ENCODE measurements around the gene GOPC. TPM values are rescaled to one million over a fixed set of nuclear protein-coding genes. Genes with fewer than 3 reads are reported as not detected.

Gene GOPC
- total RNA-seq, 2 donors from 2014 or later: 19.0 to 21.6 TPM

DNA sequence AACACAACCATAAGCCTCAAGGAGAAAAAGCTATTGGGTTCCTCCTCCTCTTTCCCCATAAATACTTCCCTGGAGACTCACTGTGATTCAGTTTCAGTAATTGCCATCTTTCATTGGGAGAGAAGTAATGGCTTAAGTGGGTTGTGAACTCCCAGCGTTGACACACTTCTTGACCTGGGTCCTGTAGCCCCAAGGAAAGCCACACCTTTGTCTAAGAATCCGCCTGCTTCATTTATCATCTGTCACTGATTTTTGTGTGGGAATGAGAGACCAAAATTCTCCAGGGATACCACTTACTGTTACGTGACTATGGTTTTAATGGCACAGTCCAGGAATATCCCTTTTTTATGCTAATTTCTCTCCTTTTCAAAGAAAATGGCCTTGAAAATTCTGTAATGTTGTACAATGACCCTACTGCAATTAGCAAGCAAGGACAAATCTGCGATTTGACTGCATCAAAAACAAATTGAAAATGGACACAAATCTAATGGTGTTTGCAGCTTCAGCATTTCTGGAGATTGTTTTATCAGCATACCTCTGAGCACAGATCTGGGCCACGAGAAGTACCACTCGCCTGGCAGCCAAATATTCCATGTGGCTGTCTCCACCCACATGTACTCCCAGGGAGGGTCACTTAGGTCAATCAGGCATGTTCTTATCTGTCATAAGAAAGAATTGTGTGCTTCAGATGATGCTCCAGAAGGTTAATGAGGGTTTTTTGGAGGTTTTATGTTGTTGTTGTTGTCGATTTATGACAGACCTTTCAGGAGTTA lies 90.1 kb downstream of the GOPC start:
- Mint-ChIP-seq H3K27ac (no peak overlapping the region), H3K27me3 (no peaks in the 10 kb centered on the region), H3K9me3 (no peaks in the 10 kb centered on the region)

More for the DNA sequence above, 90.1 kb downstream of the GOPC start:
- peaks cover 0 to 3% of the 10 kb centered on the region in 2 donors for H3K4me1 Mint-ChIP-seq (ENCODE audit: low read depth in 2 of 2)
- H3K36me3 Mint-ChIP-seq: no peaks in the 10 kb centered on the region
- no peak overlapping the region for H3K4me3 Mint-ChIP-seq
- ATAC-seq (no peak), DNase-seq (ENCODE audit: low spot score) (no peak)

Other genes with a start within 250 kb of the GOPC start
- not detected for gene ROS1, start 176.6 kb downstream of the GOPC start, total RNA-seq
- gene DCBLD1, start 119.8 kb downstream of the GOPC start, total RNA-seq: 10 to 100 TPM; 11.5 to 14.9 TPM
- gene NUS1, start 73.0 kb upstream of the GOPC start, total RNA-seq: 10 to 100 TPM; 52.7 to 59.1 TPM